Omental fat pad (tissue), 4 donors: Measurements from ENCODE around the gene KHDRBS2. TPM values are rescaled to one million over a fixed set of nuclear protein-coding genes. Genes with fewer than 3 reads are reported as not detected.

Experiments used
- ATAC-seq: fragments of 150-250 bp; one replicate; pipeline ENCODE4 v1.9.1; 2016; ENCODE audit warnings: mild to moderate bottlenecking, moderate library complexity; ENCODE audit not compliant: low FRiP score
- DNase-seq: peaks from one replicate; pipeline ENCODE4 v3.0.0-alpha.2; 2019; ENCODE audit warnings: low spot score
- CTCF ChIP-seq, 3 donors: fragments of 450-650 bp; IDR thresholded peaks; one replicate each; pipeline ENCODE4 v1.5.1; 2016 to 2017; ENCODE audit warnings: antibody characterized with exemption in 3 of 3, mild to moderate bottlenecking in 3 of 3, moderate library complexity in 2 of 3
- total RNA-seq, 4 donors: library from RNA; depleted of rRNA; stranded (reverse); fragments of >200 nt; gene quantifications; one replicate each; pipeline ENCODE4 v1.1.0, GENCODE V29; 2016

The KHDRBS2 gene
- total RNA-seq, 4 donors from 2014 or later, result 0.56 to 0.95 TPM; not detected in 2

GRCh38 chr6:62288974-62289373 lies 2.9 kb upstream of the KHDRBS2 start:
- DNase-seq, result no peak
- ATAC-seq, result no peak
- TF ChIP-seq CTCF (IDR thresholded peaks at IDR 0.05), result no peak

GRCh38 chr6:62288562-62288961 lies 2.5 kb upstream of the KHDRBS2 start:
- no peak for DNase-seq
- no peak for ATAC-seq
- TF ChIP-seq CTCF (IDR thresholded peaks at IDR 0.05), result no peak

- ATAC-seq (peak; percentile 17), DNase-seq (no peak)
- TF ChIP-seq CTCF (IDR thresholded peaks at IDR 0.05), result no peak
Measured at GRCh38 chr6:62286470-62286843, 432 bp upstream of the KHDRBS2 start.

- TF ChIP-seq CTCF (IDR thresholded peaks at IDR 0.05), result no peak
- DNase-seq, result no peak
- no peak for ATAC-seq
Measured at GRCh38 chr6:62284725-62285124, 1.3 kb downstream of the KHDRBS2 start.

- no peak for TF ChIP-seq CTCF (IDR thresholded peaks at IDR 0.05)
- ATAC-seq (no peak), DNase-seq (no peak)
Measured at GRCh38 chr6:62283796-62284411, 2.1 kb downstream of the KHDRBS2 start.

- ATAC-seq (no peak), DNase-seq (no peak)
- TF ChIP-seq CTCF (IDR thresholded peaks at IDR 0.05), result no peak
Measured at GRCh38 chr6:62283365-62283764, 2.7 kb downstream of the KHDRBS2 start.

GRCh38 chr6:62280099-62280498 lies 5.9 kb downstream of the KHDRBS2 start:
- DNase-seq (no peak), ATAC-seq (no peak)
- TF ChIP-seq CTCF (IDR thresholded peaks at IDR 0.05), result no peak
